HCT116 (cell line): ENCODE data around the gene SCFD2. TPM values are rescaled to one million over a fixed set of nuclear protein-coding genes. Genes with fewer than 3 reads are reported as not detected.

ENCODE experiments used
- ATAC-seq: fragments of 200-7000 bp; cut with Tn5 transposase; 2 replicates; pipeline ENCODE4 v1.9.1; 2020; ENCODE audit warnings: mild to moderate bottlenecking, moderate library complexity
- BruUV-seq: library from RNA; stranded (reverse); fragments of 400-500 nt; replicated peaks from 2 replicates; lab custom pipeline; 2021; lab: Mats Ljungman, UMichigan
- CTCF ChIA-PET: fragments of 300-600 bp; sonication (Branson Sonifier 250); formaldehyde crosslinking; loops from one replicate; lab custom pipeline; 2021; ENCODE audit warnings: antibody characterized with exemption; lab: Charles Lee
- POLR2A ChIA-PET: fragments of 300-600, 350-600 bp; sonication (Branson Sonifier 250); formaldehyde crosslinking; loops from one replicate; lab custom pipeline; 2021; ENCODE audit warnings: antibody characterized with exemption; lab: Charles Lee
- RAD21 ChIA-PET, 2 experiments: fragments of 300-600 bp; sonication (Branson Sonifier 250); formaldehyde crosslinking; loops; one replicate each; lab custom pipeline; 2023; ENCODE audit warnings: low total read pairs in 2 of 2; ENCODE audit not compliant: uncharacterized antibody in 2 of 2, unreplicated experiment in 2 of 2, low non-redundant PET in 1 of 2; lab: Charles Lee
- DNase-seq: peaks from one replicate; pipeline ENCODE4 v3.0.0-alpha.2; 2010; ENCODE audit warnings: low read depth, low spot score
- H2AFZ ChIP-seq: fragments of 200-600 bp; shearing (Covaris generic), sonication (generic); 2 replicates; pipeline ENCODE4 v1.6.1; 2017; ENCODE audit warnings: low read depth, mixed run types, mixed read lengths, antibody characterized with exemption, low read length; ENCODE audit not compliant: poor library complexity, severe bottlenecking
- H3K27ac ChIP-seq: 2 replicates; pipeline ENCODE4 v1.5.1; 2012; ENCODE audit warnings: low read depth, low read length
- H3K27me3 ChIP-seq: fragments of 200-600 bp; sonication (generic); 2 replicates; pipeline ENCODE4 v1.6.1; 2016; ENCODE audit warnings: mixed run types, low read length, mixed read lengths; ENCODE audit not compliant: insufficient read depth
- H3K36me3 ChIP-seq, 2 experiments: fragments of 200-500 bp in 1 of 2; fragments of 200-600 bp in 1 of 2; sonication (Bioruptor generic) in 1 of 2; sonication (generic) in 1 of 2; 2 replicates each; pipeline versions ENCODE4 v1.5.1 to v1.6.1; 2014 to 2016; ENCODE audit warnings: low read length in 2 of 2, inconsistent platforms in 1 of 2, mixed read lengths in 1 of 2, mixed run types in 1 of 2; ENCODE audit not compliant: insufficient read depth in 2 of 2, control insufficient read depth in 1 of 2
- H3K4me1 ChIP-seq, 2 experiments: fragments of 200-600 bp in 1 of 2; sonication (generic) in 1 of 2; 2 replicates each; pipeline versions ENCODE4 v1.5.1 to v1.6.1; 2012 to 2017; ENCODE audit warnings: low read length in 2 of 2, inconsistent platforms in 1 of 2, mild to moderate bottlenecking in 1 of 2, mixed read lengths in 1 of 2, mixed run types in 1 of 2, moderate library complexity in 1 of 2; ENCODE audit not compliant: insufficient read depth in 2 of 2, control insufficient read depth in 1 of 2
- H3K4me2 ChIP-seq: fragments of 200-600 bp; sonication (generic); 2 replicates; pipeline ENCODE4 v1.6.1; 2017; ENCODE audit warnings: mixed run types, low read length, mixed read lengths
- H3K4me3 ChIP-seq, 2 experiments: fragments of 200-600 bp in 1 of 2; sonication (generic) in 1 of 2; replicated peaks in 1 of 2; 2 replicates each; pipeline ENCODE4 v1.5.1; 2011 to 2016; ENCODE audit warnings: low read length in 2 of 2, control low read depth in 1 of 2, low read depth in 1 of 2, mild to moderate bottlenecking in 1 of 2, mixed read lengths in 1 of 2, mixed run types in 1 of 2
- H3K79me2 ChIP-seq: fragments of 200-600 bp; sonication (generic); 2 replicates; pipeline ENCODE4 v1.6.1; 2017; ENCODE audit warnings: mild to moderate bottlenecking, mixed run types, low read length, moderate library complexity, mixed read lengths; ENCODE audit not compliant: insufficient read depth
- H3K9ac ChIP-seq: fragments of 200-600 bp; sonication (generic); 2 replicates; pipeline ENCODE4 v1.6.1; 2016; ENCODE audit warnings: low read length, mixed read lengths
- H3K9me2 ChIP-seq: fragments of 200-600 bp; sonication (generic), shearing (Covaris generic); 2 replicates; pipeline ENCODE4 v1.6.1; 2017; ENCODE audit warnings: mixed run types, mild to moderate bottlenecking, moderate library complexity; ENCODE audit not compliant: insufficient read depth
- H3K9me3 ChIP-seq, 2 experiments: fragments of 200-500 bp in 1 of 2; fragments of 200-600 bp in 1 of 2; sonication (Bioruptor generic) in 1 of 2; sonication (generic) in 1 of 2; 2 replicates each; pipeline ENCODE4 v1.6.1; 2014 to 2017; ENCODE audit warnings: low read length in 2 of 2, mixed read lengths in 2 of 2, inconsistent platforms in 1 of 2, low read depth in 1 of 2, mild to moderate bottlenecking in 1 of 2, mixed run types in 1 of 2, moderate library complexity in 1 of 2; ENCODE audit not compliant: control insufficient read depth in 1 of 2, insufficient read depth in 1 of 2
- H4K20me1 ChIP-seq: fragments of 200-600 bp; sonication (generic), shearing (Covaris generic); 2 replicates; pipeline ENCODE4 v1.6.1; 2017; ENCODE audit warnings: mixed run types, mild to moderate bottlenecking, moderate library complexity; ENCODE audit not compliant: insufficient read depth
- CBX3 ChIP-seq: IDR thresholded peaks from 2 replicates; pipeline ENCODE4 v1.6.1; 2012; ENCODE audit warnings: low read depth
- CEBPB ChIP-seq: IDR thresholded peaks from 2 replicates; pipeline ENCODE4 v1.6.1; 2012; ENCODE audit warnings: low read depth
- ELF1 ChIP-seq: IDR thresholded peaks from 2 replicates; pipeline ENCODE4 v1.6.1; 2012; ENCODE audit warnings: low read depth, borderline replicate concordance
- EZH2 ChIP-seq: fragments of 200-600 bp; sonication (generic); IDR thresholded peaks from 2 replicates; pipeline ENCODE4 v1.6.1; 2017; ENCODE audit warnings: antibody characterized with exemption, mixed run types
- EZH2phosphoT487 ChIP-seq: fragments of 200-600 bp; IDR thresholded peaks from 2 replicates; pipeline ENCODE4 v1.6.1; 2018; ENCODE audit warnings: antibody characterized with exemption, borderline replicate concordance
- JUND ChIP-seq: IDR thresholded peaks from 2 replicates; pipeline ENCODE4 v1.6.1; 2012
- POLR2A ChIP-seq: IDR thresholded peaks from 2 replicates; pipeline ENCODE4 v1.7.0; 2011; ENCODE audit warnings: borderline replicate concordance; ENCODE audit not compliant: insufficient read depth, insufficient read length; ENCODE audit errors: extremely low read depth
- POLR2AphosphoS5 ChIP-seq: IDR thresholded peaks from 2 replicates; pipeline ENCODE4 v1.6.1; 2011; ENCODE audit warnings: mild to moderate bottlenecking, low read depth, low read length, moderate library complexity
- RAD21 ChIP-seq: IDR thresholded peaks from 2 replicates; pipeline ENCODE4 v1.6.1; 2012; ENCODE audit warnings: low read depth, mild to moderate bottlenecking
- SP1 ChIP-seq: IDR thresholded peaks from 2 replicates; pipeline ENCODE4 v1.6.1; 2012; ENCODE audit warnings: low read depth
- SRF ChIP-seq: IDR thresholded peaks from 2 replicates; pipeline ENCODE4 v1.6.1; 2012; ENCODE audit warnings: low read depth
- TCF7L2 ChIP-seq: IDR thresholded peaks from 2 replicates; pipeline ENCODE4 v1.7.0; 2011; ENCODE audit warnings: borderline replicate concordance, inconsistent platforms; ENCODE audit not compliant: insufficient read depth, insufficient read length; ENCODE audit errors: extremely low read depth
- ZFX ChIP-seq: fragments of 450-650 bp; IDR thresholded peaks from 2 replicates; pipeline ENCODE4 v1.6.1; 2017
- intact Hi-C: fragments of 100-400 bp; cut with micrococcal nuclease; formaldehyde crosslinking; loops from 2 replicates; pipeline ENCODE4 v1.10.0; 2022
- total RNA-seq: library from RNA; stranded (reverse); gene quantifications from one replicate; pipeline ENCODE4 v1.2.1, GENCODE V29; 2021; ENCODE audit not compliant: unreplicated experiment
- TF ChIP-seq, protein P1 (sequence below): IDR thresholded peaks from 2 replicates; pipeline ENCODE4 v1.6.1; 2011; ENCODE audit warnings: mild to moderate bottlenecking, low read length, moderate library complexity; ENCODE audit not compliant: insufficient replicate concordance; ENCODE audit errors: extremely low read depth
- TF ChIP-seq, protein P2 (sequence below), 3 experiments: fragments of 200-600 bp in 1 of 3; sonication (generic) in 1 of 3; IDR thresholded peaks in 2 of 3; conservative IDR thresholded peaks in 1 of 3; 2 replicates each; pipeline ENCODE4 v1.5.1; 2012 to 2017; ENCODE audit warnings: low read depth in 2 of 3, low read length in 2 of 3, antibody characterized with exemption in 1 of 3, borderline replicate concordance in 1 of 3, control low read depth in 1 of 3, mild to moderate bottlenecking in 1 of 3, mixed read lengths in 1 of 3, mixed run types in 1 of 3, moderate library complexity in 1 of 3; ENCODE audit not compliant: insufficient read depth in 1 of 3
- TF ChIP-seq, protein P3 (sequence below): IDR thresholded peaks from 2 replicates; pipeline ENCODE4 v1.6.1; 2012

Gene SCFD2
- total RNA-seq, 1 experiment from 2014 or later: 13.6 TPM

- TF ChIP-seq RAD21: no peak
- no peak for TF ChIP-seq POLR2A
- TF ChIP-seq EZH2phosphoT487: no peak
- no peak for TF ChIP-seq SRF
- TF ChIP-seq, protein P1, sequence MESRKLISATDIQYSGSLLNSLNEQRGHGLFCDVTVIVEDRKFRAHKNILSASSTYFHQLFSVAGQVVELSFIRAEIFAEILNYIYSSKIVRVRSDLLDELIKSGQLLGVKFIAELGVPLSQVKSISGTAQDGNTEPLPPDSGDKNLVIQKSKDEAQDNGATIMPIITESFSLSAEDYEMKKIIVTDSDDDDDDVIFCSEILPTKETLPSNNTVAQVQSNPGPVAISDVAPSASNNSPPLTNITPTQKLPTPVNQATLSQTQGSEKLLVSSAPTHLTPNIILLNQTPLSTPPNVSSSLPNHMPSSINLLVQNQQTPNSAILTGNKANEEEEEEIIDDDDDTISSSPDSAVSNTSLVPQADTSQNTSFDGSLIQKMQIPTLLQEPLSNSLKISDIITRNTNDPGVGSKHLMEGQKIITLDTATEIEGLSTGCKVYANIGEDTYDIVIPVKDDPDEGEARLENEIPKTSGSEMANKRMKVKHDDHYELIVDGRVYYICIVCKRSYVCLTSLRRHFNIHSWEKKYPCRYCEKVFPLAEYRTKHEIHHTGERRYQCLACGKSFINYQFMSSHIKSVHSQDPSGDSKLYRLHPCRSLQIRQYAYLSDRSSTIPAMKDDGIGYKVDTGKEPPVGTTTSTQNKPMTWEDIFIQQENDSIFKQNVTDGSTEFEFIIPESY: no peak
- TF ChIP-seq ELF1: no peak
- TF ChIP-seq ZFX: no peak
- no peak for TF ChIP-seq EZH2
- TF ChIP-seq CEBPB: no peak
- no peak for TF ChIP-seq JUND
- TF ChIP-seq CBX3: no peak
- no peak for TF ChIP-seq SP1
- TF ChIP-seq, protein P2, sequence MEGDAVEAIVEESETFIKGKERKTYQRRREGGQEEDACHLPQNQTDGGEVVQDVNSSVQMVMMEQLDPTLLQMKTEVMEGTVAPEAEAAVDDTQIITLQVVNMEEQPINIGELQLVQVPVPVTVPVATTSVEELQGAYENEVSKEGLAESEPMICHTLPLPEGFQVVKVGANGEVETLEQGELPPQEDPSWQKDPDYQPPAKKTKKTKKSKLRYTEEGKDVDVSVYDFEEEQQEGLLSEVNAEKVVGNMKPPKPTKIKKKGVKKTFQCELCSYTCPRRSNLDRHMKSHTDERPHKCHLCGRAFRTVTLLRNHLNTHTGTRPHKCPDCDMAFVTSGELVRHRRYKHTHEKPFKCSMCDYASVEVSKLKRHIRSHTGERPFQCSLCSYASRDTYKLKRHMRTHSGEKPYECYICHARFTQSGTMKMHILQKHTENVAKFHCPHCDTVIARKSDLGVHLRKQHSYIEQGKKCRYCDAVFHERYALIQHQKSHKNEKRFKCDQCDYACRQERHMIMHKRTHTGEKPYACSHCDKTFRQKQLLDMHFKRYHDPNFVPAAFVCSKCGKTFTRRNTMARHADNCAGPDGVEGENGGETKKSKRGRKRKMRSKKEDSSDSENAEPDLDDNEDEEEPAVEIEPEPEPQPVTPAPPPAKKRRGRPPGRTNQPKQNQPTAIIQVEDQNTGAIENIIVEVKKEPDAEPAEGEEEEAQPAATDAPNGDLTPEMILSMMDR (IDR thresholded peaks at IDR 0.05 in 2 of 3, conservative IDR thresholded peaks at IDR 0.05 in 1 of 3; ENCODE audit: borderline replicate concordance in 1 of 3, insufficient read depth in 1 of 3, low read depth in 2 of 3, low read length in 2 of 3): no peak
- no peak for TF ChIP-seq POLR2AphosphoS5
- TF ChIP-seq TCF7L2: no peak
- TF ChIP-seq, protein P3, sequence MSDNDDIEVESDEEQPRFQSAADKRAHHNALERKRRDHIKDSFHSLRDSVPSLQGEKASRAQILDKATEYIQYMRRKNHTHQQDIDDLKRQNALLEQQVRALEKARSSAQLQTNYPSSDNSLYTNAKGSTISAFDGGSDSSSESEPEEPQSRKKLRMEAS: no peak
- TF ChIP-seq, all 23 proteins: peak for 0
- Histone ChIP-seq H3K9me2 (no peaks in the 10 kb centered on the region), H3K27ac (no peak overlapping the region), H3K36me3 (no peaks in the 10 kb centered on the region), H3K4me2 (no peak overlapping the region), H3K27me3 (no peaks in the 10 kb centered on the region), H3K9ac (no peak overlapping the region), H3K79me2 (no peaks in the 10 kb centered on the region), H4K20me1 (no peaks in the 10 kb centered on the region), H3K9me3 (no peaks in the 10 kb centered on the region), H2AFZ (no peak overlapping the region), H3K4me3 (no peak overlapping the region), H3K4me1 (no peaks in the 10 kb centered on the region)
- ChIA-PET CTCF (no interaction called here), RAD21 (no interaction called here), POLR2A (no interaction called here)
- ATAC-seq (no peak), DNase-seq (no peak)
- intact Hi-C loops: no loop called here
- BruUV-seq: no TSS peak
These were observed 179.8 kb downstream of the SCFD2 start for GRCh38 chr4:53185869-53186585.
